CD4-positive, alpha-beta memory T cell (primary cell): ENCODE results near the gene MBTPS1. TPM values are rescaled to one million over a fixed set of nuclear protein-coding genes. Genes with fewer than 3 reads are reported as not detected.

ENCODE experiments used
- CTCF ChIA-PET: fragments of 350-600 bp; sonication (Branson Sonifier 250); formaldehyde crosslinking; loops from one replicate; lab custom pipeline; 2021; ENCODE audit warnings: inconsistent platforms; ENCODE audit not compliant: partially characterized antibody; lab: Charles Lee
- POLR2A ChIA-PET: fragments of 350-600 bp; sonication (Branson Sonifier 250); formaldehyde crosslinking; loops from one replicate; lab custom pipeline; 2021; ENCODE audit not compliant: partially characterized antibody; lab: Charles Lee
- DNase-seq, 5 donors: peaks; one replicate each; pipeline versions ENCODE4 v3.0.0 to v3.0.0-alpha.2; 2020 to 2022; ENCODE audit warnings: mixed read lengths in 1 of 5
- H3K27ac ChIP-seq: one replicate; pipeline ENCODE4 v1.7.0; 2013; ENCODE audit warnings: low read depth, low read length
- H3K27me3 ChIP-seq: 2 replicates; pipeline ENCODE4 v1.7.0; 2013; ENCODE audit warnings: mild to moderate bottlenecking, low read length, moderate library complexity; ENCODE audit not compliant: insufficient read depth
- H3K36me3 ChIP-seq: 2 replicates; pipeline ENCODE4 v1.7.0; 2013; ENCODE audit warnings: mild to moderate bottlenecking, low read length, moderate library complexity; ENCODE audit not compliant: insufficient read depth
- H3K4me1 ChIP-seq: 2 replicates; pipeline ENCODE4 v1.7.0; 2013; ENCODE audit warnings: mild to moderate bottlenecking, low read length, moderate library complexity; ENCODE audit not compliant: insufficient read depth
- H3K4me3 ChIP-seq, 2 donors: one replicate each; pipeline ENCODE4 v1.7.0; 2013; ENCODE audit warnings: low read length in 2 of 2, mild to moderate bottlenecking in 1 of 2
- H3K9me3 ChIP-seq, 2 donors: one replicate each; pipeline ENCODE4 v1.7.0; 2013; ENCODE audit warnings: low read length in 2 of 2, control low read depth in 1 of 2; ENCODE audit not compliant: control insufficient read depth in 1 of 2
- H3K27ac Mint-ChIP-seq, 7 donors: one replicate each; pipeline ENCODE4 v1.8.0; 2020 to 2021; ENCODE audit warnings: mixed read lengths in 7 of 7, mild to moderate bottlenecking in 6 of 7, inconsistent platforms in 3 of 7, moderate library complexity in 3 of 7
- H3K27me3 Mint-ChIP-seq, 2 donors: one replicate each; pipeline ENCODE4 v1.8.0; 2020 to 2021; ENCODE audit warnings: mixed read lengths in 2 of 2
- H3K36me3 Mint-ChIP-seq, 2 donors: one replicate each; pipeline ENCODE4 v1.8.0; 2020 to 2021; ENCODE audit warnings: mixed read lengths in 2 of 2, inconsistent platforms in 1 of 2, mild to moderate bottlenecking in 1 of 2
- H3K4me1 Mint-ChIP-seq, 4 donors: one replicate each; pipeline ENCODE4 v1.8.0; 2020 to 2021; ENCODE audit warnings: mixed read lengths in 4 of 4, mild to moderate bottlenecking in 1 of 4
- H3K4me3 Mint-ChIP-seq, 8 donors: one replicate each; pipeline ENCODE4 v1.8.0; 2020 to 2021; ENCODE audit warnings: mixed read lengths in 8 of 8, mild to moderate bottlenecking in 7 of 8, moderate library complexity in 6 of 8, inconsistent platforms in 3 of 8
- H3K9me3 Mint-ChIP-seq, 8 donors: one replicate each; pipeline ENCODE4 v1.8.0; 2020 to 2021; ENCODE audit warnings: mixed read lengths in 8 of 8, mild to moderate bottlenecking in 5 of 8, inconsistent platforms in 3 of 8, moderate library complexity in 1 of 8
- intact Hi-C: fragments of 100-400 bp; cut with micrococcal nuclease; formaldehyde crosslinking; loops from one replicate; pipeline ENCODE4 v1.15.1; 2023
- polyA plus RNA-seq, 2 donors: library from polyadenylated mRNA; unstranded; fragments of 300-500 nt; fragmentation: Illumina TruSeq; gene quantifications; one replicate each; pipeline ENCODE4 v1.2.3, GENCODE V29; 2021
- total RNA-seq, 2 experiments: library from RNA; stranded (reverse); gene quantifications; one replicate each; pipeline ENCODE4 v1.2.3, GENCODE V29; 2021

Gene MBTPS1
- total and polyA plus RNA-seq, 4 experiments from 2014 or later = 53.9 to 140 (median 99.1) TPM

DNA sequence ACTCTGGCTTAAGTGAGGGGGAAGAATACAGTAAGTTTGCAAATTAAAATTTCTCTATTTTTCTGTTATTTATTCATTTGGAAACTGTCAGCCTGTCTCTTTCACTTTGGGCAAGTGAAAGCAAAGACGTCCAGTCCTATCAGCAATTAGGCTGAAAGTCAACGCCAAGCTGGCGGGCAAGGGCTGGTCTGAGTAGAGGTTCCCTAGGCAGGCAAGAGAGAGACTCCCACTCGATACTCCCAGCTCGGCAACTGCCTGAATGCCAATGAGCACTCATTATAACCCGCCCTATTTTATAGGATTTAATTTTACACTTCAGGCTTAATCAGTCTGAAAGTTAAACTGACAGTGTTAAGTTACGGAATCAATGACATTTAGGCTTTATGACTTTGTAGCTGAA is 59.8 kb downstream of the MBTPS1 start:
- Histone ChIP-seq H3K4me1 (no peaks in the 10 kb centered on the region), H3K36me3 (peaks cover 96% of the 10 kb centered on the region), H3K9me3 (no peaks in the 10 kb centered on the region), H3K27ac (no peak overlapping the region), H3K4me3 (no peak overlapping the region), H3K27me3 (no peaks in the 10 kb centered on the region)
- intact Hi-C loops = no loop called here
- Mint-ChIP-seq H3K27me3 (no peaks in the 10 kb centered on the region), H3K36me3 (peaks cover 80 to 89% of the 10 kb centered on the region in 2 donors), H3K27ac (peak overlapping the region in 1 of 7 donors; percentile 17), H3K4me1 (no peaks in the 10 kb centered on the region), H3K4me3 (no peak overlapping the region), H3K9me3 (peaks cover 0 to 2% (median 0%) of the 10 kb centered on the region in 8 donors)
- ChIA-PET CTCF (interaction anchor here (1.1 to 1.3 kb wide), 2 partner anchors 9 to 100 kb away, joined by 3 to 5 read pairs; no protein-coding TSS in a partner anchor), POLR2A (no interaction called here)
- no peak for DNase-seq

GRCh38 chr16:84055801-84056634 is 60.7 kb downstream of the MBTPS1 start:
- H3K27me3 ChIP-seq = no peaks in the 10 kb centered on the region
- DNase-seq = no peak
- peak overlapping the region in 3 of 7 donors; percentile 2 to 42 (median 29) for H3K27ac Mint-ChIP-seq
- H3K9me3 Mint-ChIP-seq = peaks cover 0 to 2% (median 0%) of the 10 kb centered on the region in 8 donors
- no peak overlapping the region for H3K4me3 ChIP-seq
- no peaks in the 10 kb centered on the region for H3K4me1 ChIP-seq
- H3K27me3 Mint-ChIP-seq = no peaks in the 10 kb centered on the region
- H3K36me3 Mint-ChIP-seq = peaks cover 76 to 84% of the 10 kb centered on the region in 2 donors
- H3K27ac ChIP-seq = no peak overlapping the region
- ChIA-PET CTCF (interaction anchor here (1.3 kb wide), 1 partner anchor 10 kb away, joined by 5 read pairs; no protein-coding TSS in a partner anchor), POLR2A (no interaction called here)
- H3K4me3 Mint-ChIP-seq = no peak overlapping the region
- H3K4me1 Mint-ChIP-seq = no peaks in the 10 kb centered on the region
- H3K36me3 ChIP-seq = peaks cover 87% of the 10 kb centered on the region
- no peaks in the 10 kb centered on the region for H3K9me3 ChIP-seq
- intact Hi-C loops = no loop called here

DNA sequence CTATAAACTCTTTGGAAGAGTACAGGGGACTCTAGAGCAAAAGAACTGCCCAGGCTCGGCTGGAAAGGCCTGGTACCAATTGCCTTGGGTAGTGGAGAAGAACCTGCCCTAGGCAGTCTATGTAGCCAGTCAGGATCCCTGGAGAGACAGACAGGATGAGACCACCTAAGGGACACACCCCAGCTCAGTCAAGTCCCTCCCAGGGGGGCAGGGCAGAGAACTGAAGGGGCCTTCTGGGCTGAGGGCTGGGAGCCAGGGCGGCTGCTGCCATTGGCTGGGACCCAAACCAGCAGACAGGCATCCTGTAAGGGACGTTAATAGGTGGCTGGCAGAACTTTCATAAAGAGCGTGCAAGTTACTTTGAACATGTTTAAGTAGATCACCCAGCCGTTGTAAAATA is 61.4 kb downstream of the MBTPS1 start:
- H3K36me3 Mint-ChIP-seq = peaks cover 75 to 80% of the 10 kb centered on the region in 2 donors
- H3K9me3 Mint-ChIP-seq = peaks cover 0 to 2% (median 0%) of the 10 kb centered on the region in 8 donors
- H3K27ac ChIP-seq = no peak overlapping the region
- H3K9me3 ChIP-seq = no peaks in the 10 kb centered on the region
- H3K4me3 ChIP-seq = no peak overlapping the region
- no peaks in the 10 kb centered on the region for H3K27me3 Mint-ChIP-seq
- H3K4me3 Mint-ChIP-seq = peak overlapping the region in 1 of 8 donors; percentile 20
- DNase-seq = no peak
- peaks cover 81% of the 10 kb centered on the region for H3K36me3 ChIP-seq
- intact Hi-C loops = no loop called here
- H3K27me3 ChIP-seq = no peaks in the 10 kb centered on the region
- ChIA-PET CTCF (interaction anchor here (1.5 kb wide), 1 partner anchor 10 kb away, joined by 7 read pairs; no protein-coding TSS in a partner anchor), POLR2A (no interaction called here)
- H3K27ac Mint-ChIP-seq = peak overlapping the region in 1 of 7 donors; percentile 29
- H3K4me1 Mint-ChIP-seq = no peaks in the 10 kb centered on the region
- H3K4me1 ChIP-seq = no peaks in the 10 kb centered on the region

- no peaks in the 10 kb centered on the region for H3K4me1 ChIP-seq
- ChIA-PET POLR2A (no interaction called here), CTCF (interaction anchor here (0.9 to 1.5 kb wide), 3 partner anchors 9 to 132 kb away, joined by 3 to 7 read pairs (median 5); partner anchors contain the start of gene TAF1C)
- DNase-seq = no peak
- Mint-ChIP-seq H3K4me3 (no peak overlapping the region), H3K4me1 (no peaks in the 10 kb centered on the region), H3K27me3 (no peaks in the 10 kb centered on the region), H3K27ac (peak overlapping the region in 1 of 7 donors; percentile 36), H3K36me3 (peaks cover 76 to 80% of the 10 kb centered on the region in 2 donors), H3K9me3 (peaks cover 0 to 2% (median 0%) of the 10 kb centered on the region in 8 donors)
- no peaks in the 10 kb centered on the region for H3K9me3 ChIP-seq
- no peaks in the 10 kb centered on the region for H3K27me3 ChIP-seq
- peaks cover 81% of the 10 kb centered on the region for H3K36me3 ChIP-seq
- H3K27ac ChIP-seq = no peak overlapping the region
- H3K4me3 ChIP-seq = no peak overlapping the region
- intact Hi-C loops = no loop called here
Measured at GRCh38 chr16:84054916-84055315, 61.8 kb downstream of the MBTPS1 start.

- Histone ChIP-seq H3K4me3 (no peak overlapping the region), H3K9me3 (no peaks in the 10 kb centered on the region), H3K36me3 (peaks cover 79% of the 10 kb centered on the region), H3K27me3 (no peaks in the 10 kb centered on the region), H3K4me1 (no peaks in the 10 kb centered on the region), H3K27ac (no peak overlapping the region)
- no peaks in the 10 kb centered on the region for H3K4me1 Mint-ChIP-seq
- intact Hi-C loops = no loop called here
- DNase-seq = no peak
- H3K27me3 Mint-ChIP-seq = no peaks in the 10 kb centered on the region
- POLR2A ChIA-PET = no interaction called here
- H3K27ac Mint-ChIP-seq = no peak overlapping the region
- peaks cover 0 to 2% (median 0%) of the 10 kb centered on the region in 8 donors for H3K9me3 Mint-ChIP-seq
- H3K36me3 Mint-ChIP-seq = peaks cover 70 to 78% of the 10 kb centered on the region in 2 donors
- CTCF ChIA-PET = interaction anchor here (0.9 to 1.5 kb wide), 3 partner anchors 8 to 133 kb away, joined by 3 to 7 read pairs (median 5); partner anchors contain the start of gene TAF1C
- peak overlapping the region in 1 of 8 donors; percentile 14 for H3K4me3 Mint-ChIP-seq
Measured at GRCh38 chr16:84054271-84054670, 62.5 kb downstream of the MBTPS1 start.

DNA sequence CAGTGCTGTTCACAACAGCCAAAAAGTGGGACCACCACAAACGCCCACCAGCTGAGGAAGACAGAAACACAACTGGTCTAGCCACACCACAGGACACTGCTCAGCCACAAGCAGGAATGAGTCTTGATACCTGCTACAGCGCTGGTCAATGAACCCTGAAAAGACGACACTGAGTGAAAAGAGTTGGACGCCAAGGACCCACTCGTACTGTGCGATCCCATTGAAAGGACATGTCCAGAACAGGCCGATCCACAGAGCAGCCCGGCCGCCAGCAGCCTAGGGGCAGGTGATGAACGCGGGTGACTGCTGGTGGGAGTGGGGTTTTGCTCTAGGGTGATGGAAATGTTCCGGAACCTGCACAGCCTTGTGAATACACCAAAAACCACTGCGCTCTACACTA is 63.5 kb downstream of the MBTPS1 start:
- Mint-ChIP-seq H3K27me3 (no peaks in the 10 kb centered on the region), H3K27ac (no peak overlapping the region), H3K4me3 (no peak overlapping the region), H3K9me3 (peaks cover 0 to 2% (median 0%) of the 10 kb centered on the region in 8 donors), H3K36me3 (peaks cover 61 to 77% of the 10 kb centered on the region in 2 donors), H3K4me1 (no peaks in the 10 kb centered on the region)
- POLR2A ChIA-PET = no interaction called here
- intact Hi-C loops = no loop called here
- no peaks in the 10 kb centered on the region for H3K27me3 ChIP-seq
- H3K4me1 ChIP-seq = no peaks in the 10 kb centered on the region
- H3K4me3 ChIP-seq = no peak overlapping the region
- no peaks in the 10 kb centered on the region for H3K9me3 ChIP-seq
- no peak overlapping the region for H3K27ac ChIP-seq
- no peak for DNase-seq
- CTCF ChIA-PET = no interaction called here
- H3K36me3 ChIP-seq = peaks cover 72% of the 10 kb centered on the region

GRCh38 chr16:84052071-84052622 is 64.6 kb downstream of the MBTPS1 start:
- ChIA-PET CTCF (no interaction called here), POLR2A (no interaction called here)
- Mint-ChIP-seq H3K4me3 (no peak overlapping the region), H3K36me3 (peaks cover 52 to 70% of the 10 kb centered on the region in 2 donors), H3K4me1 (no peaks in the 10 kb centered on the region), H3K27ac (no peak overlapping the region), H3K27me3 (no peaks in the 10 kb centered on the region), H3K9me3 (peaks cover 0 to 2% (median 0%) of the 10 kb centered on the region in 8 donors)
- Histone ChIP-seq H3K27ac (no peak overlapping the region), H3K27me3 (no peaks in the 10 kb centered on the region), H3K4me1 (no peaks in the 10 kb centered on the region), H3K4me3 (no peak overlapping the region), H3K36me3 (peaks cover 63% of the 10 kb centered on the region), H3K9me3 (no peaks in the 10 kb centered on the region)
- intact Hi-C loops = no loop called here
- no peak for DNase-seq
